ENCODE measurements around the gene CMTM3.
"Not testable (repeated sequence)": the region's sequence is repeated elsewhere in the genome, so short reads cannot be mapped to it uniquely, and the experiment has no call there.

The CMTM3 gene

GRCh38 chr16:66585481-66586239 is 18.8 kb upstream of the CMTM3 start:
- DNase-seq (ENCODE audit: low read depth): no peak

GRCh38 chr16:66587881-66588600 is 16.5 kb upstream of the CMTM3 start:
- no peak for DNase-seq (ENCODE audit: low read depth)

GRCh38 chr16:66588981-66589713 is 15.4 kb upstream of the CMTM3 start:
- DNase-seq (ENCODE audit: low read depth): no peak

GRCh38 chr16:66590322-66590721 is 14.2 kb upstream of the CMTM3 start:
- DNase-seq (ENCODE audit: low read depth): no peak

- no peak for DNase-seq (ENCODE audit: low read depth)
Measured at GRCh38 chr16:66591018-66591417, 13.5 kb upstream of the CMTM3 start.

- no peak for DNase-seq (ENCODE audit: low read depth)
Measured at GRCh38 chr16:66592241-66592640, 12.3 kb upstream of the CMTM3 start.

GRCh38 chr16:66592814-66593213 is 11.7 kb upstream of the CMTM3 start:
- DNase-seq (ENCODE audit: low read depth): no peak

- DNase-seq (ENCODE audit: low read depth): no peak
Measured at GRCh38 chr16:66594739-66595138, 9.8 kb upstream of the CMTM3 start.

- DNase-seq (ENCODE audit: low read depth): not testable (repeated sequence)
Measured at GRCh38 chr16:66596559-66596958, 7.9 kb upstream of the CMTM3 start.

GRCh38 chr16:66596986-66597848 is 7.3 kb upstream of the CMTM3 start:
- no peak for DNase-seq (ENCODE audit: low read depth)

- DNase-seq (ENCODE audit: low read depth): no peak
Measured at GRCh38 chr16:66598111-66598510, 6.4 kb upstream of the CMTM3 start.

GRCh38 chr16:66599726-66600125 is 4.8 kb upstream of the CMTM3 start:
- DNase-seq (ENCODE audit: low read depth): no peak

- DNase-seq (ENCODE audit: low read depth): no peak
Measured at GRCh38 chr16:66600477-66600876, 4.0 kb upstream of the CMTM3 start.

- no peak for DNase-seq (ENCODE audit: low read depth)
Measured at GRCh38 chr16:66601471-66601870, 3.0 kb upstream of the CMTM3 start.

GRCh38 chr16:66603537-66604375 is 748 bp upstream of the CMTM3 start:
- DNase-seq (ENCODE audit: low read depth): no peak

GRCh38 chr16:66605177-66605978 is 874 bp downstream of the CMTM3 start:
- DNase-seq (ENCODE audit: low read depth): no peak

GRCh38 chr16:66605979-66606751 is 1.7 kb downstream of the CMTM3 start:
- DNase-seq (ENCODE audit: low read depth): no peak

- DNase-seq (ENCODE audit: low read depth): peak; percentile 70
Measured at GRCh38 chr16:66608241-66609138, 4.0 kb downstream of the CMTM3 start.

Data from non-pigmented ciliary epithelial cell (primary cell).